Measurements from ENCODE around the gene ETFBKMT. TPM values are rescaled to one million over a fixed set of nuclear protein-coding genes. Genes with fewer than 3 reads are reported as not detected.

ETFBKMT gene
- total and polyA plus RNA-seq, 2 of the 13 experiments (the other 11 are each of a cell fraction or from before 2014, with no cell fraction given) = 0.62 to 0.93 TPM

GRCh38 chr12:31710021-31710818 is 50.7 kb downstream of the ETFBKMT start (continued):
- no peak for TF ChIP-seq ZFP1 (CRISPR knock-in tag; IDR thresholded peaks at IDR 0.05)
- no peak for TF ChIP-seq ZNF382 (CRISPR knock-in tag; IDR thresholded peaks at IDR 0.05; ENCODE audit: borderline replicate concordance)
- no peak for TF ChIP-seq FOXM1 (CRISPR knock-in tag; IDR thresholded peaks at IDR 0.05)
- no peak for TF ChIP-seq MBD4 (IDR thresholded peaks at IDR 0.05; ENCODE audit: borderline replicate concordance, low read length)
- TF ChIP-seq ELK4 (CRISPR knock-in tag; IDR thresholded peaks at IDR 0.05; ENCODE audit: borderline replicate concordance) = no peak

- Histone ChIP-seq H3K27me3 (ENCODE audit: control insufficient read depth in 1 of 2, insufficient read depth in 2 of 2, low read length in 2 of 2) (no peaks in the 10 kb centered on the region), H3K36me3 (replicated peaks in 1 of 2; ENCODE audit: control insufficient read depth in 1 of 2, insufficient read depth in 2 of 2, low read length in 2 of 2) (no peaks in the 10 kb centered on the region), H4K20me1 (ENCODE audit: insufficient read depth, low read length) (no peaks in the 10 kb centered on the region), H3K79me2 (ENCODE audit: insufficient read depth, low read length) (no peaks in the 10 kb centered on the region), H3K9ac (ENCODE audit: insufficient read depth, low read depth, low read length) (no peak overlapping the region), H3K27ac (ENCODE audit: extremely low read length, insufficient read depth, low read length) (no peak overlapping the region), H3K4me2 (ENCODE audit: low read depth, low read length) (no peak overlapping the region), H3K9me3 (ENCODE audit: low read length) (no peaks in the 10 kb centered on the region), H3K4me1 (ENCODE audit: insufficient read depth, low read length) (peaks cover 22% of the 10 kb centered on the region), H3K4me3 (replicated peaks in 1 of 3; ENCODE audit: insufficient read depth in 1 of 3, low read depth in 2 of 3, low read length in 3 of 3) (no peak overlapping the region), H2AFZ (ENCODE audit: low read length) (no peak overlapping the region)
- FAIRE-seq = no peak
- no peak for DNase-seq (ENCODE audit: low spot score)
- WGBS (ENCODE audit: low lambda C conversion rate) = over 99% methylated on average over 5 of the region's 5 CpGs
- ATAC-seq = no peak
- CTCF ChIA-PET (ENCODE audit: low intra/inter-chr PET ratio, low total read pairs) = no interaction called here
- POLR2A ChIA-PET = no interaction called here
- no TSS peak for BruUV-seq (replicated peaks)
- TF ChIP-seq AHR (CRISPR knock-in tag; IDR thresholded peaks at IDR 0.05) (no peak), ZNF703 (CRISPR knock-in tag; IDR thresholded peaks at IDR 0.05; ENCODE audit: borderline replicate concordance) (no peak), ZNF34 (CRISPR knock-in tag; IDR thresholded peaks at IDR 0.05; ENCODE audit: borderline replicate concordance) (no peak), ZBTB7B (CRISPR knock-in tag; IDR thresholded peaks at IDR 0.05) (no peak), ZNF343 (CRISPR knock-in tag; IDR thresholded peaks at IDR 0.05) (no peak), FOXO4 (CRISPR knock-in tag; conservative IDR thresholded peaks at IDR 0.05) (no peak), ZNF256 (CRISPR knock-in tag; conservative IDR thresholded peaks at IDR 0.05) (no peak), ZNF501 (CRISPR knock-in tag; IDR thresholded peaks at IDR 0.05) (no peak)
- in situ Hi-C loops (cut with HindIII; ENCODE audit: extremely low pct_ligation_motif_present, low pct_unique_long_range_greater_than_20kb) (no loop called here), intact Hi-C loops (cut with micrococcal nuclease; ENCODE audit: unreplicated experiment) (loop anchor here (5.0 kb wide), 1 partner anchor 34 kb away; no protein-coding TSS in a partner anchor)
Observed at GRCh38 chr12:31712877-31713276, 53.4 kb downstream of the ETFBKMT start.
